GM23248 (cell line): ENCODE measurements around the gene SCN8A.

ENCODE experiments used
- EZH2 ChIP-seq: fragments of 200-600 bp; sonication (generic); IDR thresholded peaks from 2 replicates; pipeline ENCODE4 v1.6.1; 2018; ENCODE audit warnings: antibody characterized with exemption, mild to moderate bottlenecking; ENCODE audit not compliant: insufficient read depth, poor library complexity, severe bottlenecking
- EZH2phosphoT487 ChIP-seq: fragments of 200-600 bp; sonication (generic); IDR thresholded peaks from 2 replicates; pipeline ENCODE4 v1.6.1; 2018; ENCODE audit warnings: antibody characterized with exemption, moderate library complexity, mild to moderate bottlenecking, low read depth; ENCODE audit not compliant: insufficient read depth

- no peak for TF ChIP-seq EZH2phosphoT487
- TF ChIP-seq EZH2: no peak
Observed at GRCh38 chr12:51833448-51834227, 242.6 kb downstream of the SCN8A start.
